Erythroblast (primary cell): ENCODE measurements around the gene MORC3.
A peak's percentile ranks its signal among the peaks of the same experiment; 100 is the strongest.

Experiments
- DNase-seq, 2 experiments: peaks; one replicate each; lab custom pipeline; 2025; lab: John Stamatoyannopoulos, UW
- GATA1 ChIP-seq: IDR thresholded peaks from 2 replicates; pipeline ENCODE4 v1.6.1; 2011; ENCODE audit warnings: low read depth, mild to moderate bottlenecking, control low read depth, low read length, moderate library complexity
- POLR2A ChIP-seq: IDR thresholded peaks from 2 replicates; pipeline ENCODE4 v1.6.1; 2011; ENCODE audit warnings: mild to moderate bottlenecking, low read length

MORC3 gene

GRCh38 chr21:36415375-36415774, 95.4 kb downstream of the MORC3 start:
- no peak for DNase-seq
- TF ChIP-seq POLR2A (no peak), GATA1 (no peak)

GRCh38 chr21:36419241-36419640, 99.2 kb downstream of the MORC3 start:
- no peak for DNase-seq
- TF ChIP-seq POLR2A (no peak), GATA1 (no peak)

- peak; percentile 82 to 89 for DNase-seq
- TF ChIP-seq GATA1 (no peak), POLR2A (no peak)
Observed at GRCh38 chr21:36419996-36420395, 100.0 kb downstream of the MORC3 start.

GRCh38 chr21:36420571-36421339, 100.8 kb downstream of the MORC3 start:
- no peak for DNase-seq
- TF ChIP-seq POLR2A = no peak
- no peak for TF ChIP-seq GATA1

- no peak for TF ChIP-seq GATA1
- TF ChIP-seq POLR2A = no peak
- peak; percentile 78 to 88 for DNase-seq
Observed at GRCh38 chr21:36422279-36423098, 102.5 kb downstream of the MORC3 start.

- TF ChIP-seq GATA1 (no peak), POLR2A (no peak)
- no peak for DNase-seq
Observed at GRCh38 chr21:36423771-36424433, 103.9 kb downstream of the MORC3 start.

GRCh38 chr21:36424592-36424991, 104.6 kb downstream of the MORC3 start:
- DNase-seq = no peak
- no peak for TF ChIP-seq GATA1
- no peak for TF ChIP-seq POLR2A

- no peak for DNase-seq
- no peak for TF ChIP-seq GATA1
- no peak for TF ChIP-seq POLR2A
Observed at GRCh38 chr21:36425286-36425685, 105.3 kb downstream of the MORC3 start.
